Loucy (cell line): ENCODE measurements around the gene PRR23C.

Experiments used
- EZH2phosphoT487 ChIP-seq: fragments of 200-600 bp; IDR thresholded peaks from 2 replicates; pipeline ENCODE4 v1.6.1; 2018; ENCODE audit warnings: antibody characterized with exemption, mild to moderate bottlenecking, moderate library complexity, borderline replicate concordance
- TF ChIP-seq, protein P1 (sequence below): fragments of 200-600 bp; sonication (generic); conservative IDR thresholded peaks from 2 replicates; pipeline ENCODE4 v1.5.1; 2014; ENCODE audit warnings: mild to moderate bottlenecking, antibody characterized with exemption, low read length

DNA sequence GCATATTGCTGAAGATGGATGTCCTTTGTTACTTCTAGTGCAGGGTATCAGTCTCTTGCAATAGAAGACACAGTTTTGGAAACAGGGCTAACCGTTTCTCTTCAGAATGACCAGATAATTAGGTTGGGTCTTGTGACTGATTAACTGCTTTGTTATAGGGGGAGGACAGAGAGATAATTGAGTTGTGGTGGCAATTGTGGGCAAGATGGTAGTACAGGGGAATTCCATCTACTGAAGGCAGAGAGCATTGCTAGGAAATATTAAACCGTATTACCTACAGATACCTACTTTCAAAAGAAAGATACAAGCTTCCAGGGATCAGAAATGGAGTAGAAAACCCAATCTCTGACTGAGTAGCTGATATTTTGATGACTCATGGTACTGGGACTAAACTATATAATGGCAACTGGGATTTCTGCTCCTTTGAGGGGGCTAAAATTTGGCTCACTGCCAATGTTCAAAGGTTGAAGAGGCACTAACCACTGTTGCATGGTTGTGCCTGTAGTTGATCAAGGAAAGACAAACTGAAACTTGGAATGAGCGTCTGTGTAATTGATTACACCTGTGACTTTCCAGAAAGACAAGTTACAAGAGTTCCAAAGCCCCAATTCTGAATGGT is 28.2 kb downstream of the PRR23C start:
- TF ChIP-seq, protein P1, sequence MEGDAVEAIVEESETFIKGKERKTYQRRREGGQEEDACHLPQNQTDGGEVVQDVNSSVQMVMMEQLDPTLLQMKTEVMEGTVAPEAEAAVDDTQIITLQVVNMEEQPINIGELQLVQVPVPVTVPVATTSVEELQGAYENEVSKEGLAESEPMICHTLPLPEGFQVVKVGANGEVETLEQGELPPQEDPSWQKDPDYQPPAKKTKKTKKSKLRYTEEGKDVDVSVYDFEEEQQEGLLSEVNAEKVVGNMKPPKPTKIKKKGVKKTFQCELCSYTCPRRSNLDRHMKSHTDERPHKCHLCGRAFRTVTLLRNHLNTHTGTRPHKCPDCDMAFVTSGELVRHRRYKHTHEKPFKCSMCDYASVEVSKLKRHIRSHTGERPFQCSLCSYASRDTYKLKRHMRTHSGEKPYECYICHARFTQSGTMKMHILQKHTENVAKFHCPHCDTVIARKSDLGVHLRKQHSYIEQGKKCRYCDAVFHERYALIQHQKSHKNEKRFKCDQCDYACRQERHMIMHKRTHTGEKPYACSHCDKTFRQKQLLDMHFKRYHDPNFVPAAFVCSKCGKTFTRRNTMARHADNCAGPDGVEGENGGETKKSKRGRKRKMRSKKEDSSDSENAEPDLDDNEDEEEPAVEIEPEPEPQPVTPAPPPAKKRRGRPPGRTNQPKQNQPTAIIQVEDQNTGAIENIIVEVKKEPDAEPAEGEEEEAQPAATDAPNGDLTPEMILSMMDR, result no peak
- no peak for TF ChIP-seq EZH2phosphoT487
